ENCODE data around the gene ROPN1L.
"Not testable (repeated sequence)": the region's sequence is repeated elsewhere in the genome, so short reads cannot be mapped to it uniquely, and the experiment has no call there.

Gene ROPN1L

GRCh38 chr5:10501554-10502075, 59.9 kb downstream of the ROPN1L start:
- no peak for DNase-seq (ENCODE audit: low read depth, low spot score)

- no peak for DNase-seq (ENCODE audit: low read depth, low spot score)
Observed at GRCh38 chr5:10502130-10502529, 60.5 kb downstream of the ROPN1L start.

- DNase-seq (ENCODE audit: low read depth, low spot score) = no peak
Observed at GRCh38 chr5:10502578-10502977, 60.9 kb downstream of the ROPN1L start.

GRCh38 chr5:10503321-10503720, 61.6 kb downstream of the ROPN1L start:
- DNase-seq (ENCODE audit: low read depth, low spot score) = no peak

GRCh38 chr5:10503997-10504793, 62.5 kb downstream of the ROPN1L start:
- DNase-seq (ENCODE audit: low read depth, low spot score) = no peak

- no peak for DNase-seq (ENCODE audit: low read depth, low spot score)
Observed at GRCh38 chr5:10505517-10506095, 63.9 kb downstream of the ROPN1L start.

GRCh38 chr5:10506535-10506934, 64.9 kb downstream of the ROPN1L start:
- DNase-seq (ENCODE audit: low read depth, low spot score) = no peak

GRCh38 chr5:10507575-10508096, 66.0 kb downstream of the ROPN1L start:
- DNase-seq (ENCODE audit: low read depth, low spot score) = no peak

- no peak for DNase-seq (ENCODE audit: low read depth, low spot score)
Observed at GRCh38 chr5:10509575-10509974, 67.9 kb downstream of the ROPN1L start.

GRCh38 chr5:10511741-10512640, 70.3 kb downstream of the ROPN1L start:
- no peak for DNase-seq (ENCODE audit: low read depth, low spot score)

GRCh38 chr5:10513501-10514442, 72.1 kb downstream of the ROPN1L start:
- no peak for DNase-seq (ENCODE audit: low read depth, low spot score)

- DNase-seq (ENCODE audit: low read depth, low spot score) = not testable (repeated sequence)
Observed at GRCh38 chr5:10514572-10514971, 72.9 kb downstream of the ROPN1L start.
